Measurements from ENCODE around the gene PTBP2. TPM values are rescaled to one million over a fixed set of nuclear protein-coding genes. Genes with fewer than 3 reads are reported as not detected.

PTBP2 gene
- total RNA-seq, 1 donor from 2014 or later = 56.7 TPM

DNA sequence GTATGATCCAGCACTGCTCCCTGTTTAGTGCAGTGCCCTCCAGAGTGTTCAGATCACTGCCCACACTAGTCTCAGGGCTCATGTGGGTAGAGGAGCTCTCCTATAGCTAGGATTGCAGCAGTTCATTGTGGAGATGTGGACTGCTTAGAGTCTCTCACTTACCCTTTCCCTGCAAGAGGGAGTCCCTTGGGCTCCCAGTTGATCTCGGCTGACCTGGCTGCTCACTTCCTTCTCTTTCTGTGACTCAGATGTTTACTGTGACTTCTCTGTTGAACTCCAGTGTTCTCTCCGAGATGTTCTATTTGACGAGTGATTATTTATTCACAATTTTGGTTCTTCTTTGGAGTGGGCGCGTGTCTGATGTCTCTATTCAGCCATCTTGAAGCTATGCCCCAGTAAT, 141.9 kb downstream of the PTBP2 start:
- Histone ChIP-seq H3K27ac (no peak overlapping the region), H3K4me3 (no peak overlapping the region), H3K27me3 (no peaks in the 10 kb centered on the region), H3K36me3 (no peaks in the 10 kb centered on the region), H3K4me1 (peaks cover 16% of the 10 kb centered on the region), H3K9me3 (no peaks in the 10 kb centered on the region)
- intact Hi-C loops (cut with DNase I) = no loop called here
- DNase-seq (ENCODE audit: extremely low spot score in 2 of 2) = no peak
- TF ChIP-seq POLR2A (IDR thresholded peaks at IDR 0.05) (no peak), POLR2AphosphoS5 (IDR thresholded peaks at IDR 0.05; ENCODE audit: insufficient read depth in 1 of 2, low read depth in 1 of 2) (no peak)
- TF ChIP-seq, protein P1, sequence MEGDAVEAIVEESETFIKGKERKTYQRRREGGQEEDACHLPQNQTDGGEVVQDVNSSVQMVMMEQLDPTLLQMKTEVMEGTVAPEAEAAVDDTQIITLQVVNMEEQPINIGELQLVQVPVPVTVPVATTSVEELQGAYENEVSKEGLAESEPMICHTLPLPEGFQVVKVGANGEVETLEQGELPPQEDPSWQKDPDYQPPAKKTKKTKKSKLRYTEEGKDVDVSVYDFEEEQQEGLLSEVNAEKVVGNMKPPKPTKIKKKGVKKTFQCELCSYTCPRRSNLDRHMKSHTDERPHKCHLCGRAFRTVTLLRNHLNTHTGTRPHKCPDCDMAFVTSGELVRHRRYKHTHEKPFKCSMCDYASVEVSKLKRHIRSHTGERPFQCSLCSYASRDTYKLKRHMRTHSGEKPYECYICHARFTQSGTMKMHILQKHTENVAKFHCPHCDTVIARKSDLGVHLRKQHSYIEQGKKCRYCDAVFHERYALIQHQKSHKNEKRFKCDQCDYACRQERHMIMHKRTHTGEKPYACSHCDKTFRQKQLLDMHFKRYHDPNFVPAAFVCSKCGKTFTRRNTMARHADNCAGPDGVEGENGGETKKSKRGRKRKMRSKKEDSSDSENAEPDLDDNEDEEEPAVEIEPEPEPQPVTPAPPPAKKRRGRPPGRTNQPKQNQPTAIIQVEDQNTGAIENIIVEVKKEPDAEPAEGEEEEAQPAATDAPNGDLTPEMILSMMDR (IDR thresholded peaks at IDR 0.05) = no peak
